Measurements from ENCODE around the gene NR1H4. TPM values are rescaled to one million over a fixed set of nuclear protein-coding genes. Genes with fewer than 3 reads are reported as not detected.
"Not testable (repeated sequence)": the region's sequence is repeated elsewhere in the genome, so short reads cannot be mapped to it uniquely, and the experiment has no call there.

Gene NR1H4
- total and polyA plus RNA-seq, 2 experiments from 2014 or later, result not detected

- Histone ChIP-seq H3F3A (replicated peaks; ENCODE audit: low read depth) (no peaks in the 10 kb centered on the region), H3K27me3 (ENCODE audit: insufficient read depth) (no peaks in the 10 kb centered on the region), H3K4me2 (no peak overlapping the region), H4K20me1 (replicated peaks; ENCODE audit: insufficient read depth) (no peaks in the 10 kb centered on the region), H2AFZ (no peak overlapping the region), H3K36me3 (ENCODE audit: insufficient read depth) (no peaks in the 10 kb centered on the region), H3K4me3 (no peak overlapping the region), H3K9me2 (ENCODE audit: insufficient read depth) (no peaks in the 10 kb centered on the region), H3K4me1 (ENCODE audit: insufficient read depth) (no peaks in the 10 kb centered on the region), H3K79me2 (replicated peaks; ENCODE audit: insufficient read depth) (no peaks in the 10 kb centered on the region), H3K27ac (ENCODE audit: low read depth) (no peak overlapping the region)
- no peaks in the 10 kb centered on the region for H3K9me3 Mint-ChIP-seq
- no peak overlapping the region for H3K4me3 Mint-ChIP-seq
- ATAC-seq (no peak), DNase-seq (ENCODE audit: low spot score) (no peak)
- H3K36me3 Mint-ChIP-seq (ENCODE audit: low read depth), result no peaks in the 10 kb centered on the region
- TF ChIP-seq JUNB (IDR thresholded peaks at IDR 0.05; ENCODE audit: unreplicated experiment) (no peak), ZNF331 (CRISPR knock-in tag; IDR thresholded peaks at IDR 0.05; ENCODE audit: low read depth) (no peak), CREB1 (CRISPR knock-in tag; IDR thresholded peaks at IDR 0.05; ENCODE audit: low read depth) (no peak), REST (IDR thresholded peaks at IDR 0.05; ENCODE audit: unreplicated experiment) (no peak), EZH2phosphoT487 (IDR thresholded peaks at IDR 0.05; ENCODE audit: unreplicated experiment) (no peak), POLR2AphosphoS5 (IDR thresholded peaks at IDR 0.05; ENCODE audit: low read depth) (no peak), STAT1 (IDR thresholded peaks at IDR 0.05; ENCODE audit: unreplicated experiment) (no peak), ETS1 (IDR thresholded peaks at IDR 0.05) (no peak)
- H3K27me3 Mint-ChIP-seq (ENCODE audit: insufficient read depth, low read depth, poor library complexity), result no peaks in the 10 kb centered on the region
- no peak overlapping the region for H3K27ac Mint-ChIP-seq
- no peaks in the 10 kb centered on the region for H3K4me1 Mint-ChIP-seq
Measured at GRCh38 chr12:100601626-100602025, 128.0 kb downstream of the NR1H4 start.

GRCh38 chr12:100602997-100603396 is 129.3 kb downstream of the NR1H4 start:
- not testable (repeated sequence) for H3K4me2 ChIP-seq; H3K27me3 Mint-ChIP-seq (ENCODE audit: insufficient read depth, low read depth, poor library complexity); H3K9me3 Mint-ChIP-seq; H4K20me1 ChIP-seq (replicated peaks; ENCODE audit: insufficient read depth); H3K9me2 ChIP-seq (ENCODE audit: insufficient read depth); H3K79me2 ChIP-seq (replicated peaks; ENCODE audit: insufficient read depth); H3K4me1 ChIP-seq (ENCODE audit: insufficient read depth); ATAC-seq; H3K27me3 ChIP-seq (ENCODE audit: insufficient read depth); H3K27ac Mint-ChIP-seq; H2AFZ ChIP-seq; H3K36me3 Mint-ChIP-seq (ENCODE audit: low read depth); DNase-seq (ENCODE audit: low spot score); H3F3A ChIP-seq (replicated peaks; ENCODE audit: low read depth); H3K27ac ChIP-seq (ENCODE audit: low read depth); H3K4me3 Mint-ChIP-seq; H3K4me3 ChIP-seq; H3K4me1 Mint-ChIP-seq; H3K36me3 ChIP-seq (ENCODE audit: insufficient read depth)
